Esophagus muscularis mucosa (tissue), 4 donors: Measurements from ENCODE around the gene RNF13. TPM values are rescaled to one million over a fixed set of nuclear protein-coding genes. Genes with fewer than 3 reads are reported as not detected.

Experiments used
- DNase-seq: peaks from one replicate; pipeline ENCODE4 v3.0.0-alpha.2; 2017; ENCODE audit errors: extremely low spot score
- H3K27ac ChIP-seq, 4 donors: fragments of 200-600 bp; sonication (generic); replicated peaks in 1 of 4; 1 replicate in 3 of 4; 2 replicates in 1 of 4; pipeline ENCODE4 v1.5.1; 2016 to 2019; ENCODE audit warnings: mild to moderate bottlenecking in 1 of 4
- H3K27me3 ChIP-seq, 4 donors: fragments of 200-600 bp; sonication (generic); one replicate each; pipeline versions ENCODE4 v1.5.1 to v1.6.0; 2016 to 2019
- H3K36me3 ChIP-seq, 4 donors: fragments of 200-600 bp; sonication (generic); one replicate each; pipeline ENCODE4 v1.5.1; 2016 to 2019
- H3K4me1 ChIP-seq, 4 donors: fragments of 200-600 bp; sonication (generic); one replicate each; pipeline ENCODE4 v1.5.1; 2016 to 2019
- H3K4me3 ChIP-seq, 4 donors: fragments of 200-600 bp; sonication (generic); 1 replicate in 2 of 4; 2 replicates in 2 of 4; pipeline ENCODE4 v1.5.1; 2016 to 2019; ENCODE audit warnings: mild to moderate bottlenecking in 4 of 4, moderate library complexity in 1 of 4
- H3K9me3 ChIP-seq, 4 donors: fragments of 200-600 bp; sonication (generic); 1 replicate in 3 of 4; 2 replicates in 1 of 4; pipeline ENCODE4 v1.5.1; 2016 to 2019
- CTCF ChIP-seq, 3 experiments: fragments of 200-600 bp in 2 of 3; fragments of 450-650 bp in 1 of 3; sonication (generic) in 2 of 3; IDR thresholded peaks; one replicate each; pipeline ENCODE4 v1.5.1; 2017 to 2019; ENCODE audit warnings: antibody characterized with exemption in 3 of 3, mild to moderate bottlenecking in 2 of 3, moderate library complexity in 1 of 3
- EP300 ChIP-seq: sonication (generic); formaldehyde crosslinking; IDR thresholded peaks from one replicate; pipeline ENCODE4 v1.6.1; 2017; ENCODE audit warnings: antibody characterized with exemption
- POLR2A ChIP-seq: fragments of 450-650 bp; IDR thresholded peaks from one replicate; pipeline ENCODE4 v1.6.1; 2017; ENCODE audit warnings: antibody characterized with exemption, moderate library complexity, mild to moderate bottlenecking, low read depth
- POLR2AphosphoS5 ChIP-seq, 2 donors: sonication (generic); formaldehyde crosslinking; IDR thresholded peaks; one replicate each; pipeline ENCODE4 v1.6.1; 2017; ENCODE audit warnings: antibody characterized with exemption in 2 of 2
- WGBS: methylation state at CpG from one replicate; pipeline ENCODE4 v1.1.5; 2018; 5-methylcytosine and 5-hydroxymethylcytosine counted together
- intact Hi-C: fragments of 100-400 bp; cut with DNase I; formaldehyde crosslinking; loops from one replicate; pipeline ENCODE4 v1.15.1; 2023
- total RNA-seq, 4 donors: library from RNA; depleted of rRNA; stranded (reverse); fragments of >200 nt; gene quantifications; one replicate each; pipeline versions ENCODE4 v1.1.0 to v1.2.1, GENCODE V29; 2016

RNF13 gene
- total RNA-seq, 4 donors from 2014 or later: 52.9 to 95.1 (median 78.2) TPM

GRCh38 chr3:149860881-149861280 is 47.9 kb downstream of the RNF13 start:
- no peaks in the 10 kb centered on the region for H3K9me3 ChIP-seq
- no peak overlapping the region for H3K4me3 ChIP-seq
- intact Hi-C loops: no loop called here
- 80% methylated on average over 3 of the region's 3 CpGs for WGBS
- H3K4me1 ChIP-seq: no peaks in the 10 kb centered on the region
- no peak for TF ChIP-seq POLR2A
- TF ChIP-seq EP300: no peak
- TF ChIP-seq POLR2AphosphoS5 (IDR thresholded peaks at IDR 0.05): no peak
- TF ChIP-seq CTCF (IDR thresholded peaks at IDR 0.05): no peak
- H3K36me3 ChIP-seq: peaks cover 0 to 26% (median 13%) of the 10 kb centered on the region in 4 donors
- DNase-seq: no peak
- no peaks in the 10 kb centered on the region for H3K27me3 ChIP-seq
- no peak overlapping the region for H3K27ac ChIP-seq

- peaks cover 0 to 14% (median 3%) of the 10 kb centered on the region in 4 donors for H3K36me3 ChIP-seq
- intact Hi-C loops: no loop called here
- H3K4me3 ChIP-seq: no peak overlapping the region
- peaks cover 0 to 15% (median 4%) of the 10 kb centered on the region in 4 donors for H3K9me3 ChIP-seq
- TF ChIP-seq POLR2AphosphoS5 (IDR thresholded peaks at IDR 0.05): no peak
- TF ChIP-seq CTCF (IDR thresholded peaks at IDR 0.05): no peak
- TF ChIP-seq EP300: no peak
- no peak for TF ChIP-seq POLR2A
- no peak for DNase-seq
- 100% methylated on average over 1 of the region's 1 CpG for WGBS
- no peak overlapping the region for H3K27ac ChIP-seq
- no peaks in the 10 kb centered on the region for H3K4me1 ChIP-seq
- no peaks in the 10 kb centered on the region for H3K27me3 ChIP-seq
Observed at GRCh38 chr3:149867563-149867962, 54.5 kb downstream of the RNF13 start.

- no peak for DNase-seq
- Histone ChIP-seq H3K4me1 (no peaks in the 10 kb centered on the region), H3K36me3 (peaks cover 0 to 15% (median 0%) of the 10 kb centered on the region in 4 donors), H3K9me3 (peaks cover 0 to 15% (median 4%) of the 10 kb centered on the region in 4 donors), H3K4me3 (no peak overlapping the region), H3K27ac (no peak overlapping the region), H3K27me3 (no peaks in the 10 kb centered on the region)
- TF ChIP-seq POLR2A (no peak), POLR2AphosphoS5 (IDR thresholded peaks at IDR 0.05) (no peak), CTCF (IDR thresholded peaks at IDR 0.05) (no peak), EP300 (no peak)
- 92% methylated on average over 3 of the region's 3 CpGs for WGBS
- intact Hi-C loops: no loop called here
Observed at GRCh38 chr3:149871855-149872254, 58.8 kb downstream of the RNF13 start.

GRCh38 chr3:149872589-149872988 is 59.6 kb downstream of the RNF13 start:
- DNase-seq: no peak
- Histone ChIP-seq H3K27me3 (no peaks in the 10 kb centered on the region), H3K36me3 (peaks cover 0 to 15% (median 0%) of the 10 kb centered on the region in 4 donors), H3K4me1 (no peaks in the 10 kb centered on the region), H3K4me3 (no peak overlapping the region), H3K9me3 (peaks cover 0 to 8% (median 1%) of the 10 kb centered on the region in 4 donors), H3K27ac (no peak overlapping the region)
- WGBS: 75% methylated on average over 2 of the region's 2 CpGs
- intact Hi-C loops: no loop called here
- TF ChIP-seq CTCF (IDR thresholded peaks at IDR 0.05): no peak
- TF ChIP-seq EP300: no peak
- TF ChIP-seq POLR2AphosphoS5 (IDR thresholded peaks at IDR 0.05): no peak
- TF ChIP-seq POLR2A: no peak

GRCh38 chr3:149877668-149878067 is 64.7 kb downstream of the RNF13 start:
- no peak for DNase-seq
- intact Hi-C loops: no loop called here

More at GRCh38 chr3:149877668-149878067, 64.7 kb downstream of the RNF13 start:
- Histone ChIP-seq H3K4me3 (no peak overlapping the region), H3K27me3 (no peaks in the 10 kb centered on the region), H3K27ac (no peak overlapping the region), H3K9me3 (no peaks in the 10 kb centered on the region), H3K36me3 (peaks cover 0 to 10% (median 0%) of the 10 kb centered on the region in 4 donors), H3K4me1 (peaks cover 0 to 4% (median 0%) of the 10 kb centered on the region in 4 donors)
- WGBS: 92% methylated on average over 1 of the region's 1 CpG
- TF ChIP-seq EP300 (no peak), POLR2AphosphoS5 (IDR thresholded peaks at IDR 0.05) (no peak), CTCF (IDR thresholded peaks at IDR 0.05) (no peak), POLR2A (no peak)
